Measurements from ENCODE around the gene BUB1B.

- TF ChIP-seq RCOR1 (IDR thresholded peaks at IDR 0.05; ENCODE audit: low read length) (no peak), RFX5 (IDR thresholded peaks at IDR 0.05; ENCODE audit: low read length) (no peak), TAF1 (IDR thresholded peaks at IDR 0.05; ENCODE audit: borderline replicate concordance, low read depth, low read length) (no peak), YY1 (IDR thresholded peaks at IDR 0.05; ENCODE audit: low read depth) (no peak), CTCF (IDR thresholded peaks at IDR 0.05) (no peak), RAD21 (IDR thresholded peaks at IDR 0.05; ENCODE audit: low read length) (no peak), TCF12 (IDR thresholded peaks at IDR 0.05) (no peak)
Measured at GRCh38 chr15:40197434-40197833, 36.6 kb downstream of the BUB1B start.
